Astrocyte (in vitro differentiated cells and primary cell): ENCODE results near the gene BST1. TPM values are rescaled to one million over a fixed set of nuclear protein-coding genes. Genes with fewer than 3 reads are reported as not detected.

Experiments
- DNase-seq: peaks from one replicate; pipeline ENCODE4 v3.0.0-alpha.2; 2010; ENCODE audit warnings: low read depth
- FAIRE-seq: peaks from 2 replicates; lab custom pipeline; 2011; peaks lifted over from hg19 to GRCh38; lab: Jason Lieb, UNC
- H2AFZ ChIP-seq: 2 replicates; pipeline ENCODE4 v1.6.0; 2012; ENCODE audit warnings: low read depth, low read length, inconsistent platforms
- H3K27ac ChIP-seq: 2 replicates; pipeline ENCODE4 v1.5.1; 2011; ENCODE audit warnings: low read depth, low read length, inconsistent platforms
- H3K27me3 ChIP-seq: 2 replicates; pipeline ENCODE4 v1.6.0; 2011; ENCODE audit warnings: low read length, inconsistent platforms; ENCODE audit not compliant: insufficient read depth
- H3K36me3 ChIP-seq: 2 replicates; pipeline ENCODE4 v1.5.1; 2011; ENCODE audit warnings: low read length, inconsistent platforms; ENCODE audit not compliant: insufficient read depth
- H3K4me1 ChIP-seq: 2 replicates; pipeline ENCODE4 v1.5.1; 2011; ENCODE audit warnings: low read length, inconsistent platforms; ENCODE audit not compliant: insufficient read depth
- H3K4me2 ChIP-seq: 2 replicates; pipeline ENCODE4 v1.6.0; 2012; ENCODE audit warnings: low read length, inconsistent platforms
- H3K4me3 ChIP-seq: 2 replicates; pipeline ENCODE4 v1.5.1; 2011; ENCODE audit warnings: low read depth, mild to moderate bottlenecking, low read length, inconsistent platforms; ENCODE audit not compliant: insufficient read depth
- H3K79me2 ChIP-seq: 2 replicates; pipeline ENCODE4 v1.6.0; 2012; ENCODE audit warnings: mild to moderate bottlenecking, low read length, inconsistent platforms; ENCODE audit not compliant: insufficient read depth
- H3K9ac ChIP-seq: 2 replicates; pipeline ENCODE4 v1.6.0; 2012; ENCODE audit warnings: mild to moderate bottlenecking, low read length, inconsistent platforms
- H3K9me3 ChIP-seq: 2 replicates; pipeline ENCODE4 v1.5.1; 2012; ENCODE audit warnings: low read depth, mild to moderate bottlenecking, low read length, inconsistent platforms; ENCODE audit not compliant: insufficient read depth
- H4K20me1 ChIP-seq: 2 replicates; pipeline ENCODE4 v1.6.0; 2012; ENCODE audit warnings: low read length, inconsistent platforms; ENCODE audit not compliant: insufficient read depth
- H3K27ac Mint-ChIP-seq: one replicate; pipeline ENCODE4 v1.8.0; 2021; ENCODE audit warnings: mild to moderate bottlenecking, mixed read lengths; ENCODE audit not compliant: unreplicated experiment
- H3K27me3 Mint-ChIP-seq: one replicate; pipeline ENCODE4 v1.8.0; 2021; ENCODE audit warnings: low read depth, mixed read lengths; ENCODE audit not compliant: unreplicated experiment
- H3K36me3 Mint-ChIP-seq: one replicate; pipeline ENCODE4 v1.8.0; 2021; ENCODE audit warnings: low read depth, mixed read lengths; ENCODE audit not compliant: unreplicated experiment
- H3K4me1 Mint-ChIP-seq: one replicate; pipeline ENCODE4 v1.8.0; 2021; ENCODE audit warnings: low read depth, mixed read lengths; ENCODE audit not compliant: unreplicated experiment
- H3K4me3 Mint-ChIP-seq: one replicate; pipeline ENCODE4 v1.8.0; 2021; ENCODE audit warnings: mild to moderate bottlenecking, moderate library complexity, mixed read lengths; ENCODE audit not compliant: unreplicated experiment
- H3K9me3 Mint-ChIP-seq: one replicate; pipeline ENCODE4 v1.8.0; 2021; ENCODE audit warnings: mild to moderate bottlenecking, mixed read lengths; ENCODE audit not compliant: unreplicated experiment
- CTCF ChIP-seq: IDR thresholded peaks from 2 replicates; pipeline ENCODE4 v1.5.1; 2011; ENCODE audit warnings: low read depth, mild to moderate bottlenecking, inconsistent platforms, low read length, moderate library complexity; ENCODE audit not compliant: insufficient read depth
- EZH2 ChIP-seq: IDR thresholded peaks from 2 replicates; pipeline ENCODE4 v1.6.1; 2012; ENCODE audit warnings: mild to moderate bottlenecking, low read length, inconsistent platforms; ENCODE audit not compliant: insufficient read depth
- total RNA-seq: library from RNA; stranded (reverse); gene quantifications from 2 replicates; pipeline ENCODE4 v1.2.1, GENCODE V29; 2021

BST1 gene
- total RNA-seq, 1 donor from 2014 or later, result 24.5 TPM

GRCh38 chr4:15695240-15695699 lies 7.6 kb upstream of the BST1 start:
- Mint-ChIP-seq H3K9me3 (peaks cover 11% of the 10 kb centered on the region), H3K36me3 (peaks cover 11% of the 10 kb centered on the region), H3K27ac (peak overlapping the region; percentile 97), H3K27me3 (no peaks in the 10 kb centered on the region), H3K4me1 (peaks cover 55% of the 10 kb centered on the region), H3K4me3 (no peak overlapping the region)
- no peaks in the 10 kb centered on the region for H3K79me2 ChIP-seq
- H3K4me2 ChIP-seq, result peak overlapping the region; percentile 78
- FAIRE-seq (peak; percentile 100), DNase-seq (peak; percentile 100)
- H2AFZ ChIP-seq, result no peak overlapping the region
- peak overlapping the region; percentile 99 for H3K27ac ChIP-seq
- peaks cover 47% of the 10 kb centered on the region for H3K4me1 ChIP-seq
- H3K9me3 ChIP-seq, result no peaks in the 10 kb centered on the region
- TF ChIP-seq EZH2, result no peak
- TF ChIP-seq CTCF, result no peak
- H4K20me1 ChIP-seq, result no peaks in the 10 kb centered on the region
- no peaks in the 10 kb centered on the region for H3K27me3 ChIP-seq
- H3K36me3 ChIP-seq, result no peaks in the 10 kb centered on the region
- H3K4me3 ChIP-seq, result peak overlapping the region; percentile 13
- H3K9ac ChIP-seq, result peak overlapping the region; percentile 76

- peak overlapping the region; percentile 97 for H3K27ac Mint-ChIP-seq
- no peaks in the 10 kb centered on the region for H3K9me3 ChIP-seq
- H3K79me2 ChIP-seq, result no peaks in the 10 kb centered on the region
- H3K4me1 Mint-ChIP-seq, result peaks cover 52% of the 10 kb centered on the region
- TF ChIP-seq EZH2 (no peak), CTCF (no peak)
- DNase-seq (peak; percentile 47), FAIRE-seq (no peak)
- peaks cover 11% of the 10 kb centered on the region for H3K36me3 Mint-ChIP-seq
- H3K4me2 ChIP-seq, result peak overlapping the region; percentile 78
- H3K9ac ChIP-seq, result peak overlapping the region; percentile 76
- no peak overlapping the region for H2AFZ ChIP-seq
- H3K36me3 ChIP-seq, result no peaks in the 10 kb centered on the region
- H3K27me3 ChIP-seq, result no peaks in the 10 kb centered on the region
- no peaks in the 10 kb centered on the region for H4K20me1 ChIP-seq
- H3K4me3 Mint-ChIP-seq, result peak overlapping the region; percentile 47
- H3K9me3 Mint-ChIP-seq, result peaks cover 11% of the 10 kb centered on the region
- no peaks in the 10 kb centered on the region for H3K27me3 Mint-ChIP-seq
- peaks cover 44% of the 10 kb centered on the region for H3K4me1 ChIP-seq
- peak overlapping the region; percentile 13 for H3K4me3 ChIP-seq
- peak overlapping the region; percentile 99 for H3K27ac ChIP-seq
Measured at GRCh38 chr4:15695729-15696128, 7.1 kb upstream of the BST1 start.

GRCh38 chr4:15696866-15697265 lies 6.0 kb upstream of the BST1 start:
- no peak overlapping the region for H3K4me3 Mint-ChIP-seq
- H3K36me3 Mint-ChIP-seq, result peaks cover 11% of the 10 kb centered on the region
- H3K4me1 Mint-ChIP-seq, result peaks cover 43% of the 10 kb centered on the region
- no peak overlapping the region for H3K27ac ChIP-seq
- TF ChIP-seq EZH2 (no peak), CTCF (no peak)
- no peak overlapping the region for H3K4me3 ChIP-seq
- no peaks in the 10 kb centered on the region for H3K9me3 ChIP-seq
- H3K9me3 Mint-ChIP-seq, result peaks cover 11% of the 10 kb centered on the region
- H3K27me3 ChIP-seq, result no peaks in the 10 kb centered on the region
- DNase-seq (no peak), FAIRE-seq (no peak)
- no peaks in the 10 kb centered on the region for H3K27me3 Mint-ChIP-seq
- H3K36me3 ChIP-seq, result no peaks in the 10 kb centered on the region
- H3K4me1 ChIP-seq, result peaks cover 33% of the 10 kb centered on the region
- H3K27ac Mint-ChIP-seq, result peak overlapping the region; percentile 9
- H3K9ac ChIP-seq, result no peak overlapping the region
- H3K4me2 ChIP-seq, result no peak overlapping the region
- H2AFZ ChIP-seq, result no peak overlapping the region
- no peaks in the 10 kb centered on the region for H4K20me1 ChIP-seq
- H3K79me2 ChIP-seq, result no peaks in the 10 kb centered on the region
